BE2C (cell line): ENCODE data around the gene TNNI3K.
A peak's percentile ranks its signal among the peaks of the same experiment; 100 is the strongest.

Source experiments
- DNase-seq: peaks from one replicate; pipeline ENCODE4 v3.0.0-alpha.2; 2020
- H3K27me3 ChIP-seq: fragments of 250-450 bp; sonication (Bioruptor Pico); 2 replicates; pipeline ENCODE4 v1.5.1; 2020; ENCODE audit warnings: mild to moderate bottlenecking
- H3K36me3 ChIP-seq: fragments of 250-450 bp; sonication (Bioruptor Pico); 2 replicates; pipeline ENCODE4 v1.5.1; 2020; ENCODE audit warnings: mild to moderate bottlenecking
- H3K4me1 ChIP-seq: fragments of 250-450 bp; sonication (Bioruptor Pico); 2 replicates; pipeline ENCODE4 v1.5.1; 2020
- H3K4me3 ChIP-seq: 2 replicates; pipeline ENCODE4 v1.5.1; 2011; ENCODE audit warnings: low read depth, low read length
- H3K9me3 ChIP-seq: fragments of 250-450 bp; sonication (Bioruptor Pico); 2 replicates; pipeline ENCODE4 v1.5.1; 2020
- CTCF ChIP-seq: IDR thresholded peaks from 2 replicates; pipeline ENCODE4 v1.5.1; 2012; ENCODE audit warnings: mild to moderate bottlenecking, low read depth, low read length

TNNI3K gene

GRCh38 chr1:74523873-74524480 lies 288.8 kb downstream of the TNNI3K start:
- Histone ChIP-seq H3K36me3 (no peaks in the 10 kb centered on the region), H3K27me3 (no peaks in the 10 kb centered on the region), H3K9me3 (no peaks in the 10 kb centered on the region), H3K4me1 (no peaks in the 10 kb centered on the region), H3K4me3 (no peak overlapping the region)
- no peak for DNase-seq
- TF ChIP-seq CTCF, result no peak

GRCh38 chr1:74526708-74527107 lies 291.5 kb downstream of the TNNI3K start:
- Histone ChIP-seq H3K36me3 (no peaks in the 10 kb centered on the region), H3K9me3 (no peaks in the 10 kb centered on the region), H3K4me1 (no peaks in the 10 kb centered on the region), H3K4me3 (no peak overlapping the region), H3K27me3 (no peaks in the 10 kb centered on the region)
- TF ChIP-seq CTCF, result no peak
- no peak for DNase-seq

GRCh38 chr1:74528123-74528522 lies 292.9 kb downstream of the TNNI3K start:
- Histone ChIP-seq H3K36me3 (no peaks in the 10 kb centered on the region), H3K4me3 (no peak overlapping the region), H3K9me3 (no peaks in the 10 kb centered on the region), H3K27me3 (no peaks in the 10 kb centered on the region), H3K4me1 (no peaks in the 10 kb centered on the region)
- no peak for DNase-seq
- no peak for TF ChIP-seq CTCF

- Histone ChIP-seq H3K4me1 (no peaks in the 10 kb centered on the region), H3K36me3 (no peaks in the 10 kb centered on the region), H3K27me3 (no peaks in the 10 kb centered on the region), H3K9me3 (no peaks in the 10 kb centered on the region), H3K4me3 (no peak overlapping the region)
- DNase-seq, result peak; percentile 10
- TF ChIP-seq CTCF, result no peak
These were observed 295.7 kb downstream of the TNNI3K start for GRCh38 chr1:74530892-74531291.

GRCh38 chr1:74531796-74532195 lies 296.6 kb downstream of the TNNI3K start:
- H3K4me3 ChIP-seq, result no peak overlapping the region
- no peaks in the 10 kb centered on the region for H3K4me1 ChIP-seq
- H3K36me3 ChIP-seq, result no peaks in the 10 kb centered on the region
- no peak for TF ChIP-seq CTCF
- H3K9me3 ChIP-seq, result no peaks in the 10 kb centered on the region
- DNase-seq, result peak; percentile 6
- no peaks in the 10 kb centered on the region for H3K27me3 ChIP-seq

- no peak overlapping the region for H3K4me3 ChIP-seq
- no peak for DNase-seq
- H3K4me1 ChIP-seq, result no peaks in the 10 kb centered on the region
- no peaks in the 10 kb centered on the region for H3K27me3 ChIP-seq
- TF ChIP-seq CTCF, result no peak
- H3K9me3 ChIP-seq, result no peaks in the 10 kb centered on the region
- no peaks in the 10 kb centered on the region for H3K36me3 ChIP-seq
These were observed 299.1 kb downstream of the TNNI3K start for GRCh38 chr1:74534241-74534640.
